ENCODE data around the gene LINC00632. TPM values are rescaled to one million over a fixed set of nuclear protein-coding genes. Genes with fewer than 3 reads are reported as not detected.
A peak's percentile ranks its signal among the peaks of the same experiment; 100 is the strongest.

The LINC00632 gene
- total RNA-seq, 4 donors from 2014 or later: 114 to 474 (median 277) TPM

GRCh38 chrX:140725500-140725899, 15.9 kb downstream of the LINC00632 start:
- TF ChIP-seq CTCF (IDR thresholded peaks at IDR 0.05) (no peak), POLR2A (IDR thresholded peaks at IDR 0.05) (no peak), EP300 (IDR thresholded peaks at IDR 0.05) (no peak)
- Histone ChIP-seq H3K36me3 (no peaks in the 10 kb centered on the region), H3K27ac (no peak overlapping the region), H3K27me3 (peaks cover 0 to 4% of the 10 kb centered on the region in 2 donors), H3K4me3 (no peak overlapping the region), H3K4me1 (no peaks in the 10 kb centered on the region), H3K9me3 (no peaks in the 10 kb centered on the region)
- no peak for DNase-seq (ENCODE audit: low spot score in 2 of 2)
- 93 to 98% methylated on average over 4 of the region's 4 CpGs for WGBS, 2 donors

- Histone ChIP-seq H3K9me3 (no peaks in the 10 kb centered on the region), H3K36me3 (no peaks in the 10 kb centered on the region), H3K27me3 (no peaks in the 10 kb centered on the region), H3K4me3 (no peak overlapping the region), H3K27ac (no peak overlapping the region), H3K4me1 (no peaks in the 10 kb centered on the region)
- 18 to 24% methylated on average over 10 of the region's 10 CpGs for WGBS, 2 donors
- TF ChIP-seq POLR2A (IDR thresholded peaks at IDR 0.05) (no peak), CTCF (IDR thresholded peaks at IDR 0.05) (peak; percentile 45 to 76 (median 54)), EP300 (IDR thresholded peaks at IDR 0.05) (no peak)
- no peak for DNase-seq (ENCODE audit: low spot score in 2 of 2)
Measured at GRCh38 chrX:140733766-140734342, 24.3 kb downstream of the LINC00632 start.

- no peak for DNase-seq (ENCODE audit: low spot score in 2 of 2)
- Histone ChIP-seq H3K4me1 (no peaks in the 10 kb centered on the region), H3K27me3 (no peaks in the 10 kb centered on the region), H3K27ac (no peak overlapping the region), H3K36me3 (no peaks in the 10 kb centered on the region), H3K9me3 (no peaks in the 10 kb centered on the region), H3K4me3 (no peak overlapping the region)
- no peak for TF ChIP-seq POLR2A (IDR thresholded peaks at IDR 0.05)
- no peak for TF ChIP-seq CTCF (IDR thresholded peaks at IDR 0.05)
- TF ChIP-seq EP300 (IDR thresholded peaks at IDR 0.05): no peak
Measured at GRCh38 chrX:140744085-140744484, 34.5 kb downstream of the LINC00632 start.

- no peak for DNase-seq (ENCODE audit: low spot score in 2 of 2)
- Histone ChIP-seq H3K27ac (no peak overlapping the region), H3K4me3 (no peak overlapping the region), H3K9me3 (no peaks in the 10 kb centered on the region), H3K36me3 (no peaks in the 10 kb centered on the region), H3K4me1 (no peaks in the 10 kb centered on the region), H3K27me3 (peaks cover 0 to 4% of the 10 kb centered on the region in 2 donors)
- WGBS, 2 donors: 46 to 61% methylated on average over 6 of the region's 6 CpGs
- no peak for TF ChIP-seq POLR2A (IDR thresholded peaks at IDR 0.05)
- TF ChIP-seq EP300 (IDR thresholded peaks at IDR 0.05): no peak
- no peak for TF ChIP-seq CTCF (IDR thresholded peaks at IDR 0.05)
Measured at GRCh38 chrX:140756941-140757340, 47.4 kb downstream of the LINC00632 start.

- peak in 1 of 2 donors; percentile 58 for DNase-seq (ENCODE audit: low spot score in 2 of 2)
- Histone ChIP-seq H3K27me3 (peaks cover 0 to 22% of the 10 kb centered on the region in 2 donors), H3K27ac (no peak overlapping the region), H3K4me1 (peaks cover 0 to 4% (median 0%) of the 10 kb centered on the region in 4 donors), H3K4me3 (no peak overlapping the region), H3K36me3 (no peaks in the 10 kb centered on the region), H3K9me3 (no peaks in the 10 kb centered on the region)
- TF ChIP-seq CTCF (IDR thresholded peaks at IDR 0.05): peak; percentile 39 to 85 (median 64)
- TF ChIP-seq POLR2A (IDR thresholded peaks at IDR 0.05): no peak
- 1 to 4% methylated on average over 7 of the region's 7 CpGs for WGBS, 2 donors
Measured at GRCh38 chrX:140762061-140762460, 52.5 kb downstream of the LINC00632 start.
